ENCODE results near the gene CCDC33.

CCDC33 gene

GRCh38 chr15:74235962-74236361, at the start of gene CCDC33:
TSS of gene CCDC33 (plus strand) at chr15:74236326. CDS start at chr15:74236720, 394 bp downstream.
- no peak within 1 kb of the TSS for H3K27ac Mint-ChIP-seq
- ATAC-seq (ENCODE audit: low read depth) (peak; percentile 100), DNase-seq (ENCODE audit: low spot score in 2 of 2) (peak; percentile 30 to 34)
- H3K4me3 Mint-ChIP-seq = no peak within 1 kb of the TSS
- no peaks in the 10 kb centered on the region for H3K36me3 Mint-ChIP-seq
- H3K9me3 Mint-ChIP-seq = no peaks in the 10 kb centered on the region
- peaks cover 10% of the 10 kb centered on the region for H3K4me1 Mint-ChIP-seq
- H3K27me3 Mint-ChIP-seq = peaks cover 4% of the 10 kb centered on the region

- no peaks in the 10 kb centered on the region for H3K9me3 Mint-ChIP-seq
- peaks cover 6% of the 10 kb centered on the region for H3K27me3 Mint-ChIP-seq
- ATAC-seq (ENCODE audit: low read depth) (no peak), DNase-seq (ENCODE audit: low spot score in 2 of 2) (no peak)
- no peak overlapping the region for H3K27ac Mint-ChIP-seq
- peaks cover 2% of the 10 kb centered on the region for H3K4me1 Mint-ChIP-seq
- H3K36me3 Mint-ChIP-seq = no peaks in the 10 kb centered on the region
- no peak overlapping the region for H3K4me3 Mint-ChIP-seq
These were observed 47.9 kb upstream of the CCDC33 start for GRCh38 chr15:74188216-74188615.

- H3K9me3 Mint-ChIP-seq = no peaks in the 10 kb centered on the region
- peaks cover 6% of the 10 kb centered on the region for H3K27me3 Mint-ChIP-seq
- no peak overlapping the region for H3K27ac Mint-ChIP-seq
- ATAC-seq (ENCODE audit: low read depth) (no peak), DNase-seq (ENCODE audit: low spot score in 2 of 2) (no peak)
- peaks cover 2% of the 10 kb centered on the region for H3K4me1 Mint-ChIP-seq
- no peak overlapping the region for H3K4me3 Mint-ChIP-seq
- H3K36me3 Mint-ChIP-seq = no peaks in the 10 kb centered on the region
These were observed 44.3 kb upstream of the CCDC33 start for GRCh38 chr15:74191798-74192197.

- no peak for ATAC-seq (ENCODE audit: low read depth)
- Mint-ChIP-seq H3K4me1 (no peaks in the 10 kb centered on the region), H3K36me3 (no peaks in the 10 kb centered on the region), H3K4me3 (no peak overlapping the region), H3K27ac (no peak overlapping the region), H3K27me3 (peaks cover 3% of the 10 kb centered on the region), H3K9me3 (no peaks in the 10 kb centered on the region)
- no peak for DNase-seq (ENCODE audit: low spot score in 2 of 2)
These were observed 43.4 kb upstream of the CCDC33 start for GRCh38 chr15:74192751-74193150.

- H3K4me1 Mint-ChIP-seq = no peaks in the 10 kb centered on the region
- no peak overlapping the region for H3K4me3 Mint-ChIP-seq
- peaks cover 3% of the 10 kb centered on the region for H3K27me3 Mint-ChIP-seq
- H3K36me3 Mint-ChIP-seq = no peaks in the 10 kb centered on the region
- H3K27ac Mint-ChIP-seq = no peak overlapping the region
- no peak for ATAC-seq (ENCODE audit: low read depth)
- no peaks in the 10 kb centered on the region for H3K9me3 Mint-ChIP-seq
- no peak for DNase-seq (ENCODE audit: low spot score in 2 of 2)
These were observed 42.8 kb upstream of the CCDC33 start for GRCh38 chr15:74193299-74193718.

GRCh38 chr15:74193905-74194304, 42.2 kb upstream of the CCDC33 start:
- no peak overlapping the region for H3K27ac Mint-ChIP-seq
- no peak for DNase-seq (ENCODE audit: low spot score in 2 of 2)

GRCh38 chr15:74194572-74195559, 41.3 kb upstream of the CCDC33 start:
- no peaks in the 10 kb centered on the region for H3K9me3 Mint-ChIP-seq
- no peak overlapping the region for H3K4me3 Mint-ChIP-seq
- no peaks in the 10 kb centered on the region for H3K36me3 Mint-ChIP-seq
- H3K27me3 Mint-ChIP-seq = peaks cover 3% of the 10 kb centered on the region
- ATAC-seq (ENCODE audit: low read depth) = no peak
- no peak overlapping the region for H3K27ac Mint-ChIP-seq
- DNase-seq (ENCODE audit: low spot score in 2 of 2) = no peak
- H3K4me1 Mint-ChIP-seq = no peaks in the 10 kb centered on the region

More at GRCh38 chr15:74193905-74194304, 42.2 kb upstream of the CCDC33 start:
- H3K4me3 Mint-ChIP-seq = no peak overlapping the region
- no peaks in the 10 kb centered on the region for H3K9me3 Mint-ChIP-seq
- ATAC-seq (ENCODE audit: low read depth) = no peak
- H3K36me3 Mint-ChIP-seq = no peaks in the 10 kb centered on the region
- H3K4me1 Mint-ChIP-seq = no peaks in the 10 kb centered on the region
- H3K27me3 Mint-ChIP-seq = peaks cover 3% of the 10 kb centered on the region

GRCh38 chr15:74196175-74196574, 40.0 kb upstream of the CCDC33 start:
- H3K27ac Mint-ChIP-seq = no peak overlapping the region
- H3K9me3 Mint-ChIP-seq = no peaks in the 10 kb centered on the region
- no peaks in the 10 kb centered on the region for H3K4me1 Mint-ChIP-seq
- H3K4me3 Mint-ChIP-seq = no peak overlapping the region
- no peak for DNase-seq (ENCODE audit: low spot score in 2 of 2)
- no peak for ATAC-seq (ENCODE audit: low read depth)
- H3K36me3 Mint-ChIP-seq = no peaks in the 10 kb centered on the region
- peaks cover 3% of the 10 kb centered on the region for H3K27me3 Mint-ChIP-seq

GRCh38 chr15:74197176-74197965, 38.8 kb upstream of the CCDC33 start:
- Mint-ChIP-seq H3K9me3 (no peaks in the 10 kb centered on the region), H3K36me3 (no peaks in the 10 kb centered on the region), H3K27ac (no peak overlapping the region), H3K4me1 (no peaks in the 10 kb centered on the region), H3K4me3 (no peak overlapping the region), H3K27me3 (peaks cover 6% of the 10 kb centered on the region)
- DNase-seq (ENCODE audit: low spot score in 2 of 2) = no peak
- no peak for ATAC-seq (ENCODE audit: low read depth)

GRCh38 chr15:74199297-74199652, 36.9 kb upstream of the CCDC33 start:
- Mint-ChIP-seq H3K4me1 (no peaks in the 10 kb centered on the region), H3K36me3 (no peaks in the 10 kb centered on the region), H3K9me3 (no peaks in the 10 kb centered on the region), H3K27ac (no peak overlapping the region), H3K4me3 (no peak overlapping the region), H3K27me3 (peaks cover 5% of the 10 kb centered on the region)
- DNase-seq (ENCODE audit: low spot score in 2 of 2) (no peak), ATAC-seq (ENCODE audit: low read depth) (no peak)

- no peak for DNase-seq (ENCODE audit: low spot score in 2 of 2)
- no peak overlapping the region for H3K27ac Mint-ChIP-seq
- no peak for ATAC-seq (ENCODE audit: low read depth)
- H3K27me3 Mint-ChIP-seq = peaks cover 11% of the 10 kb centered on the region
- H3K9me3 Mint-ChIP-seq = no peaks in the 10 kb centered on the region
- no peak overlapping the region for H3K4me3 Mint-ChIP-seq
- no peaks in the 10 kb centered on the region for H3K36me3 Mint-ChIP-seq
- no peaks in the 10 kb centered on the region for H3K4me1 Mint-ChIP-seq
These were observed 35.7 kb upstream of the CCDC33 start for GRCh38 chr15:74200412-74200815.

GRCh38 chr15:74200871-74201419, 35.2 kb upstream of the CCDC33 start:
- H3K9me3 Mint-ChIP-seq = no peaks in the 10 kb centered on the region
- DNase-seq (ENCODE audit: low spot score in 2 of 2) (no peak), ATAC-seq (ENCODE audit: low read depth) (no peak)
- peaks cover 11% of the 10 kb centered on the region for H3K27me3 Mint-ChIP-seq
- no peak overlapping the region for H3K27ac Mint-ChIP-seq
- no peak overlapping the region for H3K4me3 Mint-ChIP-seq
- no peaks in the 10 kb centered on the region for H3K4me1 Mint-ChIP-seq
- H3K36me3 Mint-ChIP-seq = no peaks in the 10 kb centered on the region

- Mint-ChIP-seq H3K36me3 (no peaks in the 10 kb centered on the region), H3K4me1 (no peaks in the 10 kb centered on the region), H3K27me3 (peaks cover 11% of the 10 kb centered on the region), H3K9me3 (no peaks in the 10 kb centered on the region), H3K27ac (no peak overlapping the region), H3K4me3 (no peak overlapping the region)
- no peak for DNase-seq (ENCODE audit: low spot score in 2 of 2)
- ATAC-seq (ENCODE audit: low read depth) = no peak
These were observed 34.3 kb upstream of the CCDC33 start for GRCh38 chr15:74201710-74202420.

Measured in memory B cell (primary cell).